ENCODE measurements around the gene ACSF2.

DNA sequence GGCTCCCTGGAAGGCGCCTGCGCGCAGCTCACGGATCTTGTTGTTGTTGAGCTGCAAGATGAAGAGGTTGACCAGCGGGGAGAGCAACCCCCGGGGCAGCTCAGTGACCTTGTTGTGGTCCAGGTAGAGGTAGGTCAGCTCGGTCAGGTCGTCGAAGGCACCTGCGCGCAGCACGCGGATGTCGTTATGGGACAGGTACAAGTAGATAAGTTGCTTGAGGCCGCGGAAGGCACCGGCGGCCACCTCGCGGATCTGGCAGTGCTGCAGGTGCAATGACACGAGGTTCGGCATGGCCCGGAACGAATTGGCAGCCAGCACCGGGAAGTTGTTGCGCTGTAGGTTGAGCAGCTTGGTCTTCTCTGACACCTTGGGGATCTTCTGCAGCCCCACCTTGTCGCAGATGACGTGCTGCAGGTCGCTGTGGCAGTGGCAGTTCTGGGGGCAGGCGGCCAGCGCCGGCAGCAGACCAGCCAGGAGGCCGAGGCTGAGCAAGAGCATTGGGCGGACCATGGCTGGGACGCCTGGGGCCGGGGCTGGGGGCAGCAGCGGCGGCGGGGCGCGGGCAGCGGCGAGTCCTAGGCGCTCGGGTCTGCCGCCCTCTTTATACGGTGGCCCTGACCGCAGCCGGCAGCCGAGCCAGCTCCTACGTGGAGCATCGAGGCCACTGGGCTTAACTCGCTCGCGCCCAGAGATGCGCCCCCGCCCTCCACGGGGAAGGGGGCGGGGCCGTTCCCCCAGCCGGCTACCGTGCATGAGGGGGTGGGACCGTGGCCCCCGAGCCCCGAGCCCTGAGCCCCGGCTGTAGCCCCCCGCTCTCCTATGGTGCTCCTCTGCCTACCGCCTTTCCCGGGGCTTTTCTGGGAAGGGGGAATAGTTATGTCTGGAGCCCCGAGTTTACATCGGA is 42.5 kb downstream of the ACSF2 start, which contains the start of gene CHAD:
- TF ChIP-seq POLR2A (IDR thresholded peaks at IDR 0.05; ENCODE audit: low read depth, low read length): no peak
- TF ChIP-seq POLR2AphosphoS5 (IDR thresholded peaks at IDR 0.05; ENCODE audit: low read depth, low read length): no peak
- no peak for TF ChIP-seq TAF1 (IDR thresholded peaks at IDR 0.05; ENCODE audit: borderline replicate concordance, low read depth, low read length)

All from GM12892 (cell line).